GM18507 (cell line): ENCODE measurements around the gene NRXN3.

Source experiments
- DNase-seq: peaks from one replicate; pipeline ENCODE4 v3.0.0; 2011; ENCODE audit warnings: low read depth; ENCODE audit not compliant: insufficient read length; ENCODE audit errors: extremely low spot score
- FAIRE-seq: peaks from 2 replicates; lab custom pipeline; 2011; peaks lifted over from hg19 to GRCh38; lab: Jason Lieb, UNC

The NRXN3 gene

GRCh38 chr14:78829274-78829673 is 659.1 kb downstream of the NRXN3 start:
- DNase-seq (no peak), FAIRE-seq (no peak)

GRCh38 chr14:78834766-78835451 is 664.7 kb downstream of the NRXN3 start:
- FAIRE-seq = no peak
- no peak for DNase-seq

- FAIRE-seq = no peak
- no peak for DNase-seq
These were observed 665.7 kb downstream of the NRXN3 start for GRCh38 chr14:78835909-78836308.

- DNase-seq (no peak), FAIRE-seq (peak; percentile 46)
These were observed 666.6 kb downstream of the NRXN3 start for GRCh38 chr14:78836777-78837176.

- FAIRE-seq (no peak), DNase-seq (no peak)
These were observed 668.8 kb downstream of the NRXN3 start for GRCh38 chr14:78838959-78839358.

- DNase-seq = no peak
These were observed 670.7 kb downstream of the NRXN3 start for GRCh38 chr14:78840898-78841297.

GRCh38 chr14:78847801-78848200 is 677.6 kb downstream of the NRXN3 start:
- DNase-seq = no peak
- no peak for FAIRE-seq

More at GRCh38 chr14:78840898-78841297, 670.7 kb downstream of the NRXN3 start:
- FAIRE-seq = no peak

- DNase-seq (no peak), FAIRE-seq (peak; percentile 73)
These were observed 678.2 kb downstream of the NRXN3 start for GRCh38 chr14:78848234-78848820.

GRCh38 chr14:78849952-78850351 is 679.8 kb downstream of the NRXN3 start:
- DNase-seq (no peak), FAIRE-seq (no peak)

- DNase-seq (no peak), FAIRE-seq (no peak)
These were observed 681.0 kb downstream of the NRXN3 start for GRCh38 chr14:78851189-78851588.

GRCh38 chr14:78852040-78852439 is 681.9 kb downstream of the NRXN3 start:
- DNase-seq = no peak
- no peak for FAIRE-seq

- FAIRE-seq = no peak
- DNase-seq = no peak
These were observed 687.8 kb downstream of the NRXN3 start for GRCh38 chr14:78857974-78858373.

- DNase-seq = no peak
- no peak for FAIRE-seq
These were observed 693.0 kb downstream of the NRXN3 start for GRCh38 chr14:78863143-78863542.

- FAIRE-seq (no peak), DNase-seq (no peak)
These were observed 702.7 kb downstream of the NRXN3 start for GRCh38 chr14:78872837-78873236.

GRCh38 chr14:78873581-78873980 is 703.4 kb downstream of the NRXN3 start:
- DNase-seq (no peak), FAIRE-seq (no peak)

- no peak for FAIRE-seq
- DNase-seq = no peak
These were observed 704.9 kb downstream of the NRXN3 start for GRCh38 chr14:78875049-78875448.

- no peak for DNase-seq
- no peak for FAIRE-seq
These were observed 715.7 kb downstream of the NRXN3 start for GRCh38 chr14:78885884-78886283.

GRCh38 chr14:78897443-78897842 is 727.3 kb downstream of the NRXN3 start:
- FAIRE-seq = no peak

GRCh38 chr14:78902010-78902623 is 731.9 kb downstream of the NRXN3 start:
- FAIRE-seq (no peak), DNase-seq (no peak)

More at GRCh38 chr14:78897443-78897842, 727.3 kb downstream of the NRXN3 start:
- no peak for DNase-seq

- FAIRE-seq = no peak
- DNase-seq = no peak
These were observed 733.9 kb downstream of the NRXN3 start for GRCh38 chr14:78904094-78904493.

- DNase-seq (no peak), FAIRE-seq (no peak)
These were observed 747.3 kb downstream of the NRXN3 start for GRCh38 chr14:78917462-78917861.
